Ascending aorta (tissue), 2 donors: ENCODE results near the gene MAPRE3. TPM values are rescaled to one million over a fixed set of nuclear protein-coding genes. Genes with fewer than 3 reads are reported as not detected.

Source experiments
- DNase-seq, 2 donors: peaks; one replicate each; pipeline ENCODE4 v3.0.0-alpha.2; 2019; ENCODE audit warnings: low spot score in 2 of 2
- H3K27ac ChIP-seq, 2 donors: fragments of 200-600 bp; sonication (generic); one replicate each; pipeline ENCODE4 v1.5.1; 2016 to 2017; ENCODE audit warnings: mild to moderate bottlenecking in 1 of 2
- H3K27me3 ChIP-seq: fragments of 200-600 bp; sonication (generic); one replicate; pipeline ENCODE4 v1.5.1; 2017
- H3K36me3 ChIP-seq, 2 donors: fragments of 200-600 bp; sonication (generic); one replicate each; pipeline ENCODE4 v1.5.1; 2016
- H3K4me1 ChIP-seq, 2 donors: fragments of 200-600 bp; sonication (generic); one replicate each; pipeline ENCODE4 v1.5.1; 2016 to 2017; ENCODE audit warnings: mild to moderate bottlenecking in 1 of 2
- H3K4me3 ChIP-seq, 2 donors: fragments of 200-600 bp; sonication (generic); one replicate each; pipeline ENCODE4 v1.5.1; 2016 to 2017; ENCODE audit warnings: mild to moderate bottlenecking in 1 of 2
- H3K9me3 ChIP-seq, 2 donors: fragments of 200-600 bp; sonication (generic); one replicate each; pipeline ENCODE4 v1.5.1; 2016
- CTCF ChIP-seq, 3 experiments: fragments of 200-600 bp in 2 of 3; fragments of 450-650 bp in 1 of 3; sonication (generic) in 2 of 3; IDR thresholded peaks; one replicate each; pipeline ENCODE4 v1.5.1; 2016 to 2019; ENCODE audit warnings: antibody characterized with exemption in 3 of 3, mild to moderate bottlenecking in 1 of 3, moderate library complexity in 1 of 3
- intact Hi-C: fragments of 100-400 bp; cut with DNase I; formaldehyde crosslinking; loops from one replicate; pipeline ENCODE4 v1.15.1; 2023
- total RNA-seq: library from RNA; depleted of rRNA; stranded (reverse); fragments of >200 nt; gene quantifications from one replicate; pipeline ENCODE4 v1.1.0, GENCODE V29; 2016

Gene MAPRE3
- total RNA-seq, 1 donor from 2014 or later: 18.9 TPM

- H3K27ac ChIP-seq: no peak overlapping the region
- H3K4me1 ChIP-seq: no peaks in the 10 kb centered on the region
- TF ChIP-seq CTCF (IDR thresholded peaks at IDR 0.05): no peak
- no peaks in the 10 kb centered on the region for H3K27me3 ChIP-seq
- intact Hi-C loops: no loop called here
- no peak for DNase-seq
- no peak overlapping the region for H3K4me3 ChIP-seq
- no peaks in the 10 kb centered on the region for H3K9me3 ChIP-seq
- no peaks in the 10 kb centered on the region for H3K36me3 ChIP-seq
Observed at GRCh38 chr2:26934985-26935384, 35.5 kb upstream of the MAPRE3 start.

GRCh38 chr2:26936855-26937254, 33.6 kb upstream of the MAPRE3 start:
- H3K27ac ChIP-seq: no peak overlapping the region
- no peak for DNase-seq
- H3K4me3 ChIP-seq: no peak overlapping the region
- no peaks in the 10 kb centered on the region for H3K36me3 ChIP-seq
- H3K9me3 ChIP-seq: no peaks in the 10 kb centered on the region
- intact Hi-C loops: no loop called here
- H3K4me1 ChIP-seq: no peaks in the 10 kb centered on the region
- H3K27me3 ChIP-seq: no peaks in the 10 kb centered on the region
- no peak for TF ChIP-seq CTCF (IDR thresholded peaks at IDR 0.05)

GRCh38 chr2:26938399-26939118, 31.9 kb upstream of the MAPRE3 start:
- DNase-seq: no peak
- Histone ChIP-seq H3K36me3 (no peaks in the 10 kb centered on the region), H3K4me3 (no peak overlapping the region), H3K27ac (no peak overlapping the region), H3K9me3 (no peaks in the 10 kb centered on the region), H3K4me1 (no peaks in the 10 kb centered on the region), H3K27me3 (no peaks in the 10 kb centered on the region)
- no peak for TF ChIP-seq CTCF (IDR thresholded peaks at IDR 0.05)
- intact Hi-C loops: no loop called here

- intact Hi-C loops: no loop called here
- H3K4me3 ChIP-seq: no peak overlapping the region
- no peaks in the 10 kb centered on the region for H3K36me3 ChIP-seq
- TF ChIP-seq CTCF (IDR thresholded peaks at IDR 0.05): no peak
- no peak overlapping the region for H3K27ac ChIP-seq
- no peaks in the 10 kb centered on the region for H3K27me3 ChIP-seq
- no peak for DNase-seq
- no peaks in the 10 kb centered on the region for H3K9me3 ChIP-seq
- no peaks in the 10 kb centered on the region for H3K4me1 ChIP-seq
Observed at GRCh38 chr2:26940001-26940400, 30.4 kb upstream of the MAPRE3 start.

GRCh38 chr2:26941486-26941885, 29.0 kb upstream of the MAPRE3 start:
- H3K27me3 ChIP-seq: no peaks in the 10 kb centered on the region
- TF ChIP-seq CTCF (IDR thresholded peaks at IDR 0.05): no peak
- H3K4me1 ChIP-seq: no peaks in the 10 kb centered on the region
- H3K36me3 ChIP-seq: no peaks in the 10 kb centered on the region
- no peak overlapping the region for H3K4me3 ChIP-seq
- no peak overlapping the region for H3K27ac ChIP-seq
- H3K9me3 ChIP-seq: no peaks in the 10 kb centered on the region
- no peak for DNase-seq
- intact Hi-C loops: no loop called here
